ENCODE data around the gene ATXN1. TPM values are rescaled to one million over a fixed set of nuclear protein-coding genes. Genes with fewer than 3 reads are reported as not detected.
"Not testable (repeated sequence)": the region's sequence is repeated elsewhere in the genome, so short reads cannot be mapped to it uniquely, and the experiment has no call there.

ATXN1 gene
- total RNA-seq, 3 donors from 2014 or later: 30.4 to 87.3 (median 50.1) TPM

DNA sequence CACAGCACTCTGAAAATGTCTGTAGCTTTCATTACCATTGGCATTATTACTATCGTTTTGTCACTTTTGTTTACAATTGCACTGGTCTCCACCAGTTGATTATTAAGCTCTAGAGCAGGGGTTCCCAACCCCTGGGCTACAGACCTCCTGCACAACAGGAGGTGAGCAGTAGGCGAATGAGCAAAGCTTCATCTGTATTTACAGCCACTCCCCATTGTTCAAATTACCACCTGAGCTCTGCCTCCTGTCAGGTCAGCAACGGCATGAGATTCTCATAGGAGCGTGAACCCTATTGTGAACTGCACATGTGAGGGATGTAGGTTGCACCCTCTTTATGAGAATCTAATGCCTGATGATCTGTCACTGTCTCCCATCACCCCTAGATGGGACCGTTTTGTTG, 126.4 kb downstream of the ATXN1 start:
- intact Hi-C loops (cut with DNase I, micrococcal nuclease): no loop called here
- TF ChIP-seq, protein P1, sequence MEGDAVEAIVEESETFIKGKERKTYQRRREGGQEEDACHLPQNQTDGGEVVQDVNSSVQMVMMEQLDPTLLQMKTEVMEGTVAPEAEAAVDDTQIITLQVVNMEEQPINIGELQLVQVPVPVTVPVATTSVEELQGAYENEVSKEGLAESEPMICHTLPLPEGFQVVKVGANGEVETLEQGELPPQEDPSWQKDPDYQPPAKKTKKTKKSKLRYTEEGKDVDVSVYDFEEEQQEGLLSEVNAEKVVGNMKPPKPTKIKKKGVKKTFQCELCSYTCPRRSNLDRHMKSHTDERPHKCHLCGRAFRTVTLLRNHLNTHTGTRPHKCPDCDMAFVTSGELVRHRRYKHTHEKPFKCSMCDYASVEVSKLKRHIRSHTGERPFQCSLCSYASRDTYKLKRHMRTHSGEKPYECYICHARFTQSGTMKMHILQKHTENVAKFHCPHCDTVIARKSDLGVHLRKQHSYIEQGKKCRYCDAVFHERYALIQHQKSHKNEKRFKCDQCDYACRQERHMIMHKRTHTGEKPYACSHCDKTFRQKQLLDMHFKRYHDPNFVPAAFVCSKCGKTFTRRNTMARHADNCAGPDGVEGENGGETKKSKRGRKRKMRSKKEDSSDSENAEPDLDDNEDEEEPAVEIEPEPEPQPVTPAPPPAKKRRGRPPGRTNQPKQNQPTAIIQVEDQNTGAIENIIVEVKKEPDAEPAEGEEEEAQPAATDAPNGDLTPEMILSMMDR (IDR thresholded peaks at IDR 0.05): no peak
- no peaks in the 10 kb centered on the region for H3K4me1 ChIP-seq (ENCODE audit: low read depth)
- H3K36me3 ChIP-seq (ENCODE audit: low read depth): no peaks in the 10 kb centered on the region
- DNase-seq: no peak
- H3K4me3 ChIP-seq: no peak overlapping the region
- ATAC-seq: no peak
- no peaks in the 10 kb centered on the region for H3K9me3 ChIP-seq

DNA sequence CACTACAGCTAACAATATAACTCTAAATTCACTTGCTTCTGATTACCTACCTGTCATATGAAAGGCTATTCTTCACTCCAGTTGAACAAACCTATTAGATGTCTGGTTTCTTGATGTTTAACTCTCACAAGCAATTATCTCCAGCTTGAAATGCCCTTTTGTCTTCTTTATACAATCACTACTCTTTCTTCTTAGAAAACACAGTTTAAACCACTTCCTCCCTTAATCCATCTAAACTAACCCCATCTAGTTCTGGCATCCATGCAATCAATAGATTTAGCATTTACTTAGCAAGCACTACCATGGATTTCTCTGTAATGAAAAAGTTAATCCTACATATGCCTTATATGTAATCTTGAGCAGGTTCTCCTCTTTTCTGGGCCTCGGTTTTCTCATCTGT, 127.3 kb downstream of the ATXN1 start:
- intact Hi-C loops (cut with DNase I, micrococcal nuclease): no loop called here
- no peak for DNase-seq
- TF ChIP-seq, protein P1 (IDR thresholded peaks at IDR 0.05): no peak
- no peak for ATAC-seq
- no peak overlapping the region for H3K4me3 ChIP-seq
- no peaks in the 10 kb centered on the region for H3K36me3 ChIP-seq (ENCODE audit: low read depth)
- H3K4me1 ChIP-seq (ENCODE audit: low read depth): no peaks in the 10 kb centered on the region
- no peaks in the 10 kb centered on the region for H3K9me3 ChIP-seq

DNA sequence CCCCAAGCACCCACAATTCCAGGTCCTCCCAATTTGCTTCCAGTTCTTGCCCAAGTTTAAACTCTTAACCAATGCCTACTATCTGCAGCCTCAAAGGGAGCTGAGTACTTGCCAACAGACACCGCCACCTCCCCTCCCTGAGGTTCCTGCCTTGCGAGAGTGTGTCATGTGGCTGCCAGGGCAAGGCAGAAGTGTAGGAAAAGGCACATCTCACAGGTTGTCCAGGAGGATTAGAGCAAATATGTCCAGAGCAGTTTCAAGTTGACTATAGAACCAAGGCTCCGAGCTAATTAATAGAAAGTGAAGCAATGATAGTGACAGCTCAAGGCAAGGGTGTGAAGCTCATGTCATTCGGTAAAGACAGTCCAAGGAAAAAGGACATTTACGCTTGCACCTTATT, 127.8 kb downstream of the ATXN1 start:
- no peaks in the 10 kb centered on the region for H3K36me3 ChIP-seq (ENCODE audit: low read depth)
- no peak overlapping the region for H3K4me3 ChIP-seq
- TF ChIP-seq, protein P1 (IDR thresholded peaks at IDR 0.05): no peak
- ATAC-seq (no peak), DNase-seq (no peak)
- no peaks in the 10 kb centered on the region for H3K9me3 ChIP-seq
- intact Hi-C loops (cut with DNase I, micrococcal nuclease): no loop called here
- no peaks in the 10 kb centered on the region for H3K4me1 ChIP-seq (ENCODE audit: low read depth)

DNA sequence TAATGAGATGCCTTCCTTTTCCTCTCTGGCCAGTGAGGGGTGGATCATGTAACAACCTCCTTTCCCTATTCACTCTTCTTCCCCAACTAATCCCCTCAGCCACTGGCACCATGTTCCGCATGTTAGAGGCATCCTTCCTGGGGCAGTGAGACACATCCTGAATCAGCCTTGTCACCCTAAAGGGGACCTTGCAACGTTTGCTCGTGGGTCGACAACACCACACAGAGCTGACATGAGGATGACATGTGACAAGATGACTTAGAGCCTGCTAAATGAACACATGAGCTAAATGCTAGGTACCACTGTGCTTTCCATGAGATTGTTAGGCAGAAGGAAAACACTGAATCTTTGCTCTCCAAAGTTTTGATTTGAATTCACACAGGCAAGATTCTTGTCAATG, 129.2 kb downstream of the ATXN1 start:
- ATAC-seq: no peak
- intact Hi-C loops (cut with DNase I, micrococcal nuclease): no loop called here
- H3K4me1 ChIP-seq (ENCODE audit: low read depth): no peaks in the 10 kb centered on the region
- no peak for DNase-seq
- no peak overlapping the region for H3K4me3 ChIP-seq
- no peaks in the 10 kb centered on the region for H3K36me3 ChIP-seq (ENCODE audit: low read depth)
- no peaks in the 10 kb centered on the region for H3K9me3 ChIP-seq
- TF ChIP-seq, protein P1 (IDR thresholded peaks at IDR 0.05): no peak

DNA sequence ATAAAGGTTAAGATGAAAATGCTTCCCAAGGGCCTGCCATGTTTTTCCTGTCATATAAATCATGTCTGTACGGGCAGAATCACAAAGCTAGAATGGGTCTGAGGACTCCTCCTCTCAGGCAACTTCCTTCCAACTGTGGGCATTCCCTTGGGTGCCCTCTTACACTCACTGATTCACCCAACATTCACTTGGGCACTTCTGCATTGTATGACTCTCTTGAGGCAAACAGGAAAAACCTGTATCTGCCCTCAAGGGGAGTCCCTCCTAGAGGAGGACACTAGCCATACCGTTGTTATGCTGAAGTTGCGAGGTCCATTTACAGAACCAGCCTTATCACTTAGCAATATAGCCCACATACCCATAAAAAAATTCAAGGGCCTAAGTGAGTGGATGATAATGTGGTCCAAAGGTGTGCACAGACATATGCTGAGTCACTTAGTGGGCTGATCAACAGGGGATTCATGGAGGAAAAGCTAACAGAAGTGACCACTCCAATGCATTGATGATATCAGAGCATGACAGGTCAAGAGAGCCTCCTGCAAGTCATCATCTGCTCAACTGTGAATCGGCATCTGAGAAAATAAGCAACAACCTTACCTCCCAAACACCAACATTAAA, 131.1 kb downstream of the ATXN1 start:
- TF ChIP-seq, protein P1 (IDR thresholded peaks at IDR 0.05): no peak
- H3K4me1 ChIP-seq (ENCODE audit: low read depth): no peaks in the 10 kb centered on the region
- H3K4me3 ChIP-seq: no peak overlapping the region
- H3K9me3 ChIP-seq: no peaks in the 10 kb centered on the region
- no peak for DNase-seq
- no peaks in the 10 kb centered on the region for H3K36me3 ChIP-seq (ENCODE audit: low read depth)
- intact Hi-C loops (cut with DNase I, micrococcal nuclease): no loop called here
- ATAC-seq: no peak

DNA sequence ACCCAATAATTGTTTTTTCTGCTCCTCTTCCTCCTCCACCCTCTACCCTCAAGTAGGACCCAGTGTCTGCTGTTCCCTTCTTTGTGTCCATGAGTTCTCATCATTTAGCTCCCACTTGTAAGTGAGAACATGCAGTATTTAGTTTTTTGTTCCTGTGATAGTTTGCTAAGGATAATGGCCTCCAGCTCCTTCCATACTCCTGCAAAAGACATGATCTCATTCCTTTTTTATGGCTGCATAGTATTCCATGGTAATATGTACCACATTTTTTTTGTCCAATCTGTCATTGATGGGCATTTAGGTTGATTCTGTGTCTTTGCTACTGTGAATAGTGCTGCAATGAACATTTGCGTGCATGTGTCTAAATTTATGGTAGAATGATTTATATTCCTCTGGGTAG, 132.7 kb downstream of the ATXN1 start:
- ATAC-seq; H3K36me3 ChIP-seq (ENCODE audit: low read depth); intact Hi-C loops (cut with DNase I, micrococcal nuclease): not testable (repeated sequence)

More for the DNA sequence above, 132.7 kb downstream of the ATXN1 start:
- not testable (repeated sequence) for H3K9me3 ChIP-seq; H3K4me3 ChIP-seq; H3K4me1 ChIP-seq (ENCODE audit: low read depth); DNase-seq

Data from mucosa of descending colon (tissue), 3 donors.